ENCODE data around the gene TTC23.

- no peak for TF ChIP-seq POLR2A (IDR thresholded peaks at IDR 0.05; ENCODE audit: low read length)
- TF ChIP-seq GATA1 (IDR thresholded peaks at IDR 0.05; ENCODE audit: low read depth, low read length) = no peak
Measured at GRCh38 chr15:99153026-99153535, 96.3 kb downstream of the TTC23 start.

Measured in erythroblast (primary cell).